NCI-H82 (cell line): ENCODE data around the gene TFDP1.

Source experiments
- DNase-seq: peaks from one replicate; lab custom pipeline; 2025; lab: John Stamatoyannopoulos, UW

The TFDP1 gene

GRCh38 chr13:113598481-113598880 lies 13.9 kb downstream of the TFDP1 start:
- no peak for DNase-seq

GRCh38 chr13:113599391-113599790 lies 14.8 kb downstream of the TFDP1 start:
- no peak for DNase-seq

- no peak for DNase-seq
Measured at GRCh38 chr13:113601166-113602070, 16.9 kb downstream of the TFDP1 start.

- DNase-seq = no peak
Measured at GRCh38 chr13:113602291-113602988, 17.9 kb downstream of the TFDP1 start.

- DNase-seq = no peak
Measured at GRCh38 chr13:113603116-113603710, 18.7 kb downstream of the TFDP1 start.

DNA sequence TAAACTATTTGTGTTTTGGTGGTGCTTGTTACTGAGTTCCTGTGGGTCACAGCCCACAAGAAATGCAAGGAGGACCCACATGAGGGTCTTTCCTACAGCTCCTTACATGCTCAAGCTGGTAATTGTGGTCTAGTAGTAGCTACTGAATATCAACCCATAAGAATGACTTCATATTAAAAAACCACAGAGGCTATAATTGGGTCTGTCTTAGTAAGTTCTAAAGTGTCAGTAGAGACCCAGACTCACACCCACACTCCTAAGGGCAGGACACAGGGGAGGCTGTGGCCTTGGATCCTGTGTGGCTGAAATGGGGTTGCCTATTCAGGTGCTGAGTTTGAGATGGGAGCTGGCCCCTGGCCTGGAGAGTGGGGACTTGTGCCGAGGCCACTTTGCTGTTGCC lies 19.6 kb downstream of the TFDP1 start:
- no peak for DNase-seq

DNA sequence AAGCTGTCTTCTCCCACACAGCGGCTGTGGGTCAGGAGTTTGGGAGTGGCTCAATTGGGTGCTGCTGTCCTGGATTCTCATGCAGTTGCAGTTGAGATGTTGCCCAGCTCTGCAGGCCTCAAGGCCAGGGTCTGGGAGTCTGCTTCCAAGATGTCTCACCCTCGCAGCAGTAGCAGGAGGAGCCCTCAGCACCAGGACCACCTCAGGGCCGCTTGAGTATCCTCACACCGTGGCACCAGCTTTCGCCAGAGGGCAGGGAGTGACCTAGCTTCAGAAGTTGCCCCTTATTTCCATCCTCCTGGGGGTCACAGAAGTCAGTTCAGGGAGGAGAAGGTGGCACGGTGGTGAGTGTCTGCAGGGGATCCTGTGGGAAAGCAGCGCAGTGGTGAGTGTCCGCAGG lies 20.9 kb downstream of the TFDP1 start:
- no peak for DNase-seq

GRCh38 chr13:113605866-113606438 lies 21.4 kb downstream of the TFDP1 start:
- DNase-seq = no peak

DNA sequence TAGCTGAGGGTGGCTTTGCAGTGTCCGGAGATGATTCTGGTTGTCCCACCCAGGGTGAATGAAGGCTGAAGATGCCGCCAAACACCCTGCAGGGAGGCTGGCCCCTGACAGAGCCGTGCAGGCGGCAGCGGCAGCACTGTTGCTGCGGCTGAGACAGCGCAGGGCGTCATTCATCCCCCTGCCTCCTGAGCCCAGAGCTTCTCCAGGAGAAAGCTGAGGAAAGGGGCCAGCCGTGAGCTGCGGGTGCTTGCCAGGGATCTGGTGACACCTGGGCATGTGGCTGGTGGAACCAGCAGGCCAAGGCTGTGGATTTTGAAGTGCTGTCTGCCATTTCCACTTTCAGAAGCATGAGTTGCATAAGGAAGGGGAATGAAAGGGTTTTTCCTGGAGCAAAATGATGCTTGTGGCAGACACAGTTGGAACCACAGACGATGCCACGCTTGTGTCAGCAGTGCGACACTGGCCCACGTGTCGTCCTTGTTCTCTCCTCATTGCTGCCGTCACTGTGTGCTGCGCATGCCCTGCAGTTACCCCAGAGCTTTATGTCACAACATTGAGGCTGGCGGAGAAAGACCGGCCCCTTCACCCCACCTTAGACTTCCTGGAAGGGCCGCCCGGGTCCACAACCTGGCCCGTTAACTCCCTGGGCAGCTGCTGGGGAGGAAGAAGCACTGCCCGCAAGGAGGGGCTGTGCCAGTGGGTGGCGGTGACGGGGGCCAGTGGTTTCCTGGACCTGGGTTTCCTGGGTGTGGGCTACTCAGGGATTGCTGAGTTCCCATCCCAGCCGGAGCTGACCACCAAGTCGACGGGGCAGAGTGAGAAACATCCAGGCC lies 22.7 kb downstream of the TFDP1 start:
- DNase-seq = no peak

DNA sequence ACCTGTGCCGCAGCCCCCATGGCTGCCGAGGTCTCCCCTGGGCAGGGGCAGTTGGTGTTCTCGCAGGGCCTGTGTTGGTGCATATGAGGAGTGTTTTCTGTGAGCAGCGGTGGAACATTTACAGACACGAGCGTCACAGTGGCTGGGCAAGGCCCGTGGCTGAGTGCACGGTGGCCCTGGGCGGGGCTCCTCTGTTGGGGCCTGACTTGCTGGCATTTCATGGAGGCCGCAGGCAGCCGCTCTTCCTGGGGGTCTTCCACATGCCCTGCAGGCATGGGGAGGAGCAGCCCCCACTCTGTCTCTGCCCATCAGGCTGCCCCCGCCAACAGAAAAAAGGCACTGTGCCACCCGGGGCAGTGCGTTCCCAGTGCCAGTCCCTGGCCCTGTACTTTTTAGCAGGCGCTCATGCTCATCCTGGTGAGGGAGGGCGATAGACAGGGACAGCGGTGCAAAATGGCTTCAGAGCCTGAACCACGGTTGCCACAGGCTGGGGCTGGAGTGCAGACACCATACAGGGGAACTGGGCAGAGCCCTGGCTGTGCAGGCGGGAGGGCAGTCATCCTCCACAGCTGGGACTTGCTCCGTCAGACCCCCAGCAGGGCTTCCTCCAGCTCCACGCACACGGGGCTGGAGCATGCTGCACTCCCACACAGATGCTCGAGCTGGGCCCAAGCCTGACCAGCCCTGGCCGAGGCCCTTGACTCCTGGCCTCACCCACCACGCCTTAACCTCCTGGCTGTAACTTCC lies 23.5 kb downstream of the TFDP1 start:
- no peak for DNase-seq

DNA sequence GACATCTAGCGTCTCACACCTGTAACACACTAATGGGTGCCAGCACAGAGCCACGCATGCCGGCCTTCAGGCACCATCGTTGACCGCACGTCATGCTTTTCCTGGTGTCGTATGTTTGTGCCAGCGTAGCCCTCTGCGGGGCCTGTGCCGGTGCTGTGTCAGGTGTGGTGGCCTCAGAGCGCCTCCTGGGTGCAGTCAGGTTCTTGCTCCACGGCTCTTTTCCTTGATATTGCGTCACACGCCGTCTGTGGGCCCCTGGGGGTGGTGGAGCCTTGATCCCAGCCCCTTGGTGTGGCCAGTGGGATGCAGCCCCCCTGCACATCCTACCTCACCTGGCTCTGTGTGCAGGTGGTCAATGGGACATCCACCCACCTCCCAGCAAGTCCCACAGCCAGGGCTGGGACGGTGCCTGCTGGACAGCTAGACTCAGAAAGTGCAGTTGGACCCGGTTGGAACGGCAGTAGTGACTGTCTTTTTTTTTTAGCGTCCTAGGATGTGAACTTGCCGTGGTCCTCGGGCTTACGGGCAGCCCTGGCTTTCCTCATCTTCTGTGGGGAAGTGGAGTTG lies 24.5 kb downstream of the TFDP1 start:
- DNase-seq = no peak

DNA sequence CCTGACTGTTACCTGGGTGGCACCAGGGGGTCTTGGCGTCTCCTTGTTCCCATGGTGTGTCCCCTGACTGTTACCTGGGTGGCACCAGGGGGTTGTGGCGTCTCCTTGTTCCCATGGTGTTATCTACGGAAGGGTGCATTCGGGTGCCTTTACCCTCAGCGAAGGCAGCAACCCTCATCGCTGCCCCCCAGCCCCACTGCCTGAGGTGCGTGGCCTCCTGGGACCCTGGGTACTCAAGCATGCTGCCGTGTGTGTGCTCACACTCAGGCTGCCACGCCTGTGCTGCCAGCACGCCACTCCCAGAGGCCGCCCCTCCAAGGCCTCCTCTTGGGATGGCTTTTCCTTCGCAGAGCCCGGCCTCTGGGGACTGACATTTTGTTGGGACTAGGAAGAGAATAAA lies 25.1 kb downstream of the TFDP1 start:
- DNase-seq = no peak

DNA sequence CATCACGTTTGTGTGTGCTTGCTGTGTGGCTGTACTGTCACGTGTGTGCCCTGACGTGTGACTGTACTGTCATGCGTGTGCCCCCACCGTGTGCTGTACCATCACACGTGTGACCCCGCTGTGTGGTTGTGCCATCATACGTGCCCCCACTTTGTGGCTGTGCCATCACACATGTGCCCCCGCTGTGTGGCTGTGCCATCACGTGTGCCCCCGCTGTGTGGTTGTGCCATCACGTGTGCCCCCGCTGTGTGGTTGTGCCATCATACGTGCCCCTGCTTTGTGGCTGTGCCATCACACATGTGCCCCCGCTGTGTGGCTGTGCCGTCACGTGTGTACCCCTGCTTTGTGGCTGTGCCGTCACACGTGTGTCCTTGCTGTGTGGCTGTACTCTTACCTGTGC lies 25.7 kb downstream of the TFDP1 start:
- no peak for DNase-seq

DNA sequence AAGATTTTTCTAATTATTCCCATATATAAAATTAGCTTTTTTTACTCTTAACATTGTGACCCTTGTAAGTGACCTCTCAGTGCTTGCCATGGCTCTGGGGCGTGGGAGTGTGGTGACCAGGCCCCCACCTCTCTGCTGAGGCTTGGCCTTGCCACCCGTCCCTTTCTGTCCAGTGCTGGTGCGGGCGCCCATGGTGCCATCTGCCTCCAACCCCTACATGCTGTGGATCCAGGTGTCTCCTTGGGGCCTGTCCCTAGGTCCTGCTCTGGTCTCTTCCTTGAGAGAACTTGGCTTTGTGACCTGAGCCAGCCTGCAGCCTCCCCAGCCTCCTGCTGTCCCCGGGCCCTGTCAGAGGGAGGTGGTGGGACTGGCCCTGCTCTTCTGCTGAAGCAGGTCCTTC lies 27.4 kb downstream of the TFDP1 start:
- no peak for DNase-seq

DNA sequence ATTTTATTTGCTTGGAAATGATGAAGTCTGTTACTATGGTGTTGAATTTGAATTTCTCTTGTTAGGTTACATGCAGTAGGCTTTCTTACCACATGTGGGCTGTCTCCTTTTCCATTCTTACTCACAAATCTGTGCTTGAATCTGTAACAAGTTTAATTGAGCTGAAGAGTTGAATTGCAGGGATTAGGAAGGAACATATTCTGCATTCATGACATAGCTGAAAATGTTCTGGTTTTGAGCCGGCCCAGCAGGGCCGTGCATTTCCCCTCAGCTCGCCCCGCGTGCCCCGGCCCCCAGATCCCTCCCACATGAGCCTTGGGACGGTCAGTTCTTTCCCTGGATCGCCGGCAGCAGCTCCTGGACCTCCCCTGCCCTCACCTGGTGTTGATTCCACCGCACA lies 28.1 kb downstream of the TFDP1 start:
- no peak for DNase-seq

- DNase-seq = no peak
Measured at GRCh38 chr13:113613789-113614379, 29.3 kb downstream of the TFDP1 start.

- DNase-seq = no peak
Measured at GRCh38 chr13:113616281-113616906, 31.8 kb downstream of the TFDP1 start.

DNA sequence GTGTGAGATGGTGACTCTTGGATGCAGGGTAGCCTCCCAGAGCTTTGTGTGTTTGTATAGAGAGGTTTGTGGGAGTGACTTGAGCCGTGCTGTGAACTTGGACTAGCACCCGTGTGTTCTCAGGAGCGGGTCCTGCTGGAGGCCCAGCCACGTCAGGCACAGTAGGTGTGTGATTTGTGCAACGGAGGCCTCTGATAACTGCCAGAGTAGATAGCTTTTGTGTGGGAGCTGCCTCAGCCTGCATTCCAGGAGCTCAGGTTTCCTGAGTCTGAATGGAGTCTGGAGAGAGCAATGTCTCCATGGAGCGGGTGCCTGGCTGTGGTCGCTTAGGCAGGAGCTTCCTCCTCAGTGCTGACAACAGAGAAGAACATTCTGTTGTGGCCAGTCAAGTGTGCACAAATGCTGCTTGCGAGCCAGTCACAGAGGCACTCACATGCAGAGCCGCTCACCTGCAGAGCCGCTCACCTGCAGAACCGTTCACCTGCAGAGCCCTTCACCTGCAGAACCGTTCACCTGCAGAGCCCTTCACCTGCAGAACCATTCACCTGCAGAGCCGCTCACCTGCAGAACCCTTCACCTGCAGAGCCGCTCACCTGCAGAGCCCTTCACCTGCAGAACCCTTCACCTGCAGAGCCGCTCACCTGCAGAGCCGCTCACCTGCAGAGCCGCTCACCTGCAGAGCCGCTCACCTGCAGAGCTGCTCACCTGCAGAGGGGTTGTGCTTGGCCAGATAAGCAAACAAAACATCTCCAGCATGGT lies 32.6 kb downstream of the TFDP1 start:
- no peak for DNase-seq

DNA sequence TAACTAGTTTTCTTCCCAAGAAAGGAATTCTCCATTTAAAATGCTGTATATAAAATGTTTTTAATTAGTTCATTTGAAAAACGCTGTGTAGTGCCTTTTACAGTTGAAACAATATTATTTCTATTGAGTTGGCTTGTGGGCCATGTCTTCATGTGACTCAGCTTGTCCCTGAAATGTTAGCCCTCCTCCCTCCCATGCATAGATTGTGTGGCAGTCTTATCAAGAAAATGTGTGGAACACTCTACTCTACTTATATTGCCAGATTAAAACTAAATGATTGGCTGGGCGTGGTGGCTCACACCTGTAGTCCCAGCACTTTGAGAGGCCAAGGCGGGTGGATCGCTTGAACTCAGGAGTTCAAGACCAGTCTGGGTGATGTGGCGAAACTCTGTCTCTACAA lies 33.4 kb downstream of the TFDP1 start:
- no peak for DNase-seq
